IPS-20b (cell line): Measurements from ENCODE around the gene CEP131.

Experiments used
- H3K27ac ChIP-seq: one replicate; pipeline ENCODE4 v1.5.1; 2013; ENCODE audit warnings: low read length
- H3K27me3 ChIP-seq: 2 replicates; pipeline ENCODE4 v1.6.1; 2013; ENCODE audit warnings: mild to moderate bottlenecking, low read length, inconsistent platforms; ENCODE audit not compliant: insufficient read depth
- H3K36me3 ChIP-seq: 2 replicates; pipeline ENCODE4 v1.6.1; 2013; ENCODE audit warnings: low read depth, mild to moderate bottlenecking, inconsistent platforms, low read length, moderate library complexity; ENCODE audit not compliant: insufficient read depth
- H3K4me1 ChIP-seq: 2 replicates; pipeline ENCODE4 v1.6.1; 2013; ENCODE audit warnings: mild to moderate bottlenecking, control low read depth, inconsistent platforms, low read length, moderate library complexity; ENCODE audit not compliant: insufficient read depth
- H3K4me3 ChIP-seq: 2 replicates; pipeline ENCODE4 v1.5.1; 2013; ENCODE audit warnings: mild to moderate bottlenecking, low read length, inconsistent platforms
- H3K9ac ChIP-seq: 2 replicates; pipeline ENCODE4 v1.6.1; 2013; ENCODE audit warnings: low read depth, mild to moderate bottlenecking, inconsistent platforms, low read length, moderate library complexity
- H3K9me3 ChIP-seq: 2 replicates; pipeline ENCODE4 v1.6.1; 2013; ENCODE audit warnings: mild to moderate bottlenecking, low read depth, low read length, inconsistent platforms; ENCODE audit not compliant: insufficient read depth

The CEP131 gene

DNA sequence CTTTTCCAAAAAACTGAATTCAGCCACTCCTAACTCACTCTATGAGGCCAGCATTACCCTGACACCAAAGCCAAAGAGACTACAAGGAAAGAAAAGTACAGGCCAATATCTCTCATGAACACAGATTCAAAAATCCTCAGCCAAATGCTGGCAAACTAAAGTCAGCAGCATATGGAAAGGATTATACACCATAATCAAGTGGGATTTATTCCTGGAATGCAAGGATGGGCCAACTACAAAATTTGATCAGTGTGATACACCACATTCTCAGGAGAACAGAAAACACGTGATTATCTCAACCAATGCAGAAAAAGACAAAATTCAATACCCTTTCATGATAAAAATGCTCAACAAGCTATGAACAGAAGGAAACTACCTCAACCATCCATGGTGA is 49.0 kb downstream of the CEP131 start:
- H3K4me1 ChIP-seq, result no peaks in the 10 kb centered on the region
- no peaks in the 10 kb centered on the region for H3K9me3 ChIP-seq

DNA sequence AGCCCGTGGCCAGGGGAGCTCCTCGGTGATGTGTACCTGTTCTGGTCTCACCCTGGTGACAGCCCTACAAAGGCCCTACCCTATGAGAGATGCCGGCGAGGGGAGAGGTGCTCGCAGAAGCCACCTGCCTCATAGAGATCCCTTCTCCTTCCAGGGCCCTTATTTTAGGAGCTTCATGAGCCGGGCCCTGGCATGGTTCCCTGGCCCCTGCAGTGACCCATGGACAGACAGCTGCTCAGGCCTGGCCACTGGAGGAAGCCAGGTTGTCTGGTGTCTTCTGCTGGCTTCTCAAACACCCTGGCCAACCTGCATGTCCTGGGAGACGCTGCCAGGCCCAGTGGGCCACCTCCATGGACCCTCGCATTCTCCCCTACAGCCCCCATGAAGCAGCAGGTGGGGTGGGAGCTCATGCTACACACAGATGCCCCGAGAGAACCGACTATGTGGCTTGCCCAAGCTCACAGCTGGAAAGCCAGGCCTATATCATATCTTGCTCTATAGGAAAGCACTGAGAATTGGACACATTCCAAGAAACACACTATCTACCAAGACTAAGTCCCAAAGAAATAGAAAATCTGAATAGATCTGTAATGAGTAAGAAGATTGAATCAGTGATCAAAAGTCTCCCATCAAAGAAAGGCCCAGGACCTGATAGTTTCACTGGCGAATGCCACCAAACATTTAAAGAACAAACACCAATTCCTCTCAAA is 49.6 kb downstream of the CEP131 start:
- no peak overlapping the region for H3K4me3 ChIP-seq
- 0 out of 2 replicates have a peak, but pooled peaks cover under 1% of the 10 kb centered on the region for H3K27me3 ChIP-seq
- H3K9ac ChIP-seq, result no peak overlapping the region
- no peaks in the 10 kb centered on the region for H3K36me3 ChIP-seq
- no peaks in the 10 kb centered on the region for H3K4me1 ChIP-seq
- no peaks in the 10 kb centered on the region for H3K9me3 ChIP-seq
- no peak overlapping the region for H3K27ac ChIP-seq

More for the DNA sequence above, 49.0 kb downstream of the CEP131 start:
- no peaks in the 10 kb centered on the region for H3K27me3 ChIP-seq
- no peak overlapping the region for H3K9ac ChIP-seq
- no peaks in the 10 kb centered on the region for H3K36me3 ChIP-seq
- H3K4me3 ChIP-seq, result no peak overlapping the region
- H3K27ac ChIP-seq, result no peak overlapping the region

DNA sequence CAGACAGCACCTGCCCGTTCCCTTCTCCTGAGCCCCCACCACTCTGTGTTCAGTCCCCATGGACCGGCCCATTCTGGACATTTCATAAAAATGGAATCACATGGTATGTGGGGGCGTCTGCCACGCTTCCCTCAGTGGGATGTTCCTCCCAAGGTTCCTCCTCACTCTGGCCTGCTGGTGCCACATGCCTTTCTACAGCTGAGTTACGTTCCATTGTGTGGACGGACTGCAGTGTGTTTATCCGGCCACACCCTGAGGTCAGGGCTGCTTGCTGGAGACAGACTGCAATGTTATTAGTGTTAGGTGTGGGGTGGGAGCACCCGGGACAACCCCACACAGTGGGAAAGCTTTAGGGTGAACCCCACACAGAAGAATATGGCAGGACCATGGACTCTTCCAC is 50.8 kb downstream of the CEP131 start:
- no peak overlapping the region for H3K27ac ChIP-seq
- H3K9ac ChIP-seq, result no peak overlapping the region
- H3K4me3 ChIP-seq, result no peak overlapping the region
- H3K36me3 ChIP-seq, result no peaks in the 10 kb centered on the region
- H3K27me3 ChIP-seq, result peaks cover 14% of the 10 kb centered on the region
- no peaks in the 10 kb centered on the region for H3K4me1 ChIP-seq
- H3K9me3 ChIP-seq, result no peaks in the 10 kb centered on the region

DNA sequence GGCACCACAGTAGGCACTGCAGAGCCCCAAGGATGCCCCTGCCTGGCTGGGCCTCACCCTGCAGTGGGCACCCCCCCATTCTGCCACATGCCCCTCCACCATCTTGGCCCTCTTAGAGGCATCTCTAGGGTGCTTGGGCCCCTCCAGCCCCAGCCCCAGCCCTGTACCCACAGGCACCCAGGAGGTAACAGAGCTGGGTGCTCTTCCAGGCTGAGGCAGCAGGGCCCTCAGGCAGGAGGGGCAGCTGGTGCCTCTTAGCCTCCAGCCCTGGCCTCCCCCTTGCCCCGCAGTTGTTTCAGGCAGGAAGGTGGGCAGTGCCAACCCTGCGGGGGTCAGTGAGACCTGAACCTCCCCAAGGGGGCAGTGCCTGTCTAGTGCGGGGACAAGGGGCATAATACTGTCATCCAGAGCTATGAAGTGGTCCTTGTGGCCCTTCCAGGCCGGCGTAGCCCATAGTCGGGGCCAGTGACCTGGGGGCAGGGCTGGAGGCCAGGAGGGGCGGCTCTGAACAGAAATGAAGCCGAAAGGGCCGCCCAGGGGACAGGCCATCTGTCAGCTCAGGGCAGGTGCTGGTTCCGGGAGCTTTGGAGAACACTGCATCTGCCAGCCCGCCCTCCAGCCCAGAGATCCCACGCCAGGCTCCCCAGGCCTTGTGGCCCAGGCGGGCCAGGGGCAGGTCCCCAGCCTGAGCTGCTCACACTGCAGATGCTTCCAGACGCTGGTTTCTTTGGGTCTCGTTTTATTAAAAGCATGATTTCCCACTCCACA is 51.9 kb downstream of the CEP131 start:
- H3K9ac ChIP-seq, result no peak overlapping the region

DNA sequence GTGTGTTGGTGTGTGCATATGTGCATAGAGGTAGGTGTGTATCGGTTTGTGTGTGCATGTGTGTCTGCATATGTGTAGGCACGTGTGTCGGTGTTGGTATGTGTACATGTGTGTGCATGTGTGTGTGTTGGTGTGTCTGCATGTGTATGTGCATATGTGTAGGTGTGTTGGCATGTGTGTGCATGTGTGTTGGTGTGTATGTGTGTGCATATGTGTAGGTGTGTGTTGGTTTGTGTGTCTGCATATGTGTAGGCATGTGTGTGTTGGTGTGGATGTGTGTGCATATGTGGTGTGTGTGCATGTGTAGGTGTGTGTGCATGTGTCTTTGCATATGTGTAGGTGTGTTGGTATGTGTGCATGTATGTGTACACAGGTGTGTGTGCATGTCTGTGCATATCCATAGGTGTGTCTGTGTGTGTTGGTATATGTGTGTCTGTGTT is 52.9 kb downstream of the CEP131 start:
- peaks cover 19% of the 10 kb centered on the region for H3K27me3 ChIP-seq
- no peak overlapping the region for H3K4me3 ChIP-seq

More for the DNA sequence above, 51.9 kb downstream of the CEP131 start:
- no peaks in the 10 kb centered on the region for H3K4me1 ChIP-seq
- H3K27ac ChIP-seq, result no peak overlapping the region
- H3K9me3 ChIP-seq, result no peaks in the 10 kb centered on the region
- H3K36me3 ChIP-seq, result no peaks in the 10 kb centered on the region
- no peak overlapping the region for H3K4me3 ChIP-seq
- H3K27me3 ChIP-seq, result peaks cover 19% of the 10 kb centered on the region

DNA sequence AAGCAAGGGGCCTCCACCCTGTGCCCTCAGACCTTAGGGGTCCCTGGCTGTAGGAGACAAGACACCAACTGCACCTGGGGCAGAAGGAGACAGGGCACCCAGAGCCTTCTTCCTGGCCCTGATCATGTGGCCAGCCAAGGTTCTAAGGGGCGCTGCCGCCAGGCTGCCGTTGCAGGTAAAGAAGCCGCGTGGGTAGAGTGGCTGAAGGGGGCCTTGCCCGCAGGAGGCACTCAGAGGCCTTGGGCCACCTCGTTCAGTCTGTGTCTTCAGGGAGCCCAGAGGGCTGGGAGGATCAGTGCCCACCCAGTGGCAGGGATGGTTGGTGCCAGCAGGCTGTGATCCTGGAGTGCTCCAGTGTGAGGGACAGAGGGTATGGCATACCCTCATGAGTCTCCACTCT is 55.1 kb downstream of the CEP131 start:
- Histone ChIP-seq H3K27ac (no peak overlapping the region), H3K4me3 (no peak overlapping the region), H3K36me3 (no peaks in the 10 kb centered on the region), H3K9ac (no peak overlapping the region), H3K4me1 (no peaks in the 10 kb centered on the region), H3K9me3 (no peaks in the 10 kb centered on the region), H3K27me3 (peaks cover 19% of the 10 kb centered on the region)

More for the DNA sequence above, 52.9 kb downstream of the CEP131 start:
- Histone ChIP-seq H3K36me3 (no peaks in the 10 kb centered on the region), H3K27ac (no peak overlapping the region), H3K4me1 (no peaks in the 10 kb centered on the region), H3K9me3 (no peaks in the 10 kb centered on the region), H3K9ac (no peak overlapping the region)

DNA sequence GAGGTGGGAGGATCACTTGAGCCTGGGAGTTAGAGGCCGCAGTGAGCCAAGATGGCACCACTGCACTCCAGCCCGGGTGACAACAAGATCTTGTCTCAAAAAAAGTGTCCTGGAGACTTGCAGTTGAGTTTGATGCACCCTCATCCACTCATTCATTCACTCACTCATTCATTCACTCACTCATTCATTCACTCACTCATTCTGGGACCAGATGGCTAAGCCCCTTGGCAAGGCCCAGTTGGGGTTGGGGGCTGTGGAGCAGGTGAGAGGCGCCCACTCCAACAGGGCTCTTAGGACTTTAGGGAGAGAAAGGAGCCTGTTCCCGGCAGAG is 55.6 kb downstream of the CEP131 start:
- H3K36me3 ChIP-seq, result no peaks in the 10 kb centered on the region
- H3K9me3 ChIP-seq, result no peaks in the 10 kb centered on the region
- no peak overlapping the region for H3K27ac ChIP-seq
- peaks cover 19% of the 10 kb centered on the region for H3K27me3 ChIP-seq
- H3K9ac ChIP-seq, result no peak overlapping the region
- H3K4me3 ChIP-seq, result no peak overlapping the region
- H3K4me1 ChIP-seq, result no peaks in the 10 kb centered on the region

DNA sequence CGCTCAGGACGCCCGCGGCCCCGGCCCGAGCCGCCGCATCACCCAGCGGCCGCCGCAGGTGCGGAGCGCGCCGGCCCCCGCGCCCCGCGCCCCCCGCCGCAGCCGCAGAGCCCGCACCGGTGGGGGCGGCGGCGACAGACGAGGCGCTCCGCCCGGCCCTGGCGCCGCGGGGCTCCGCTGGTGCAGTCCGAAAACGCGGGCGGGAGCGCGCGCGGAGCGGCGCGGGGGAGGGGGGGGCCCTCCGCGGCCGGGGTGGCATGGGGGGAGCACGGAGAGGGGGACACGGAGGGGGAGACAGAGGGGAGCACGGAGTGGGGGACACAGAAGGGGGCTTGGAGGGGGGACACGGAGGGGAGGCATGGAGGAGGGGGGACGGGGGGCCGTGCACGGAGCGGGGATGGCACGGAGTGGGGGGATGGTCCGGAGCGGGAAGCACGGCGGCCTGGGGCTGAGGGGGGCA is 56.7 kb downstream of the CEP131 start, which contains the start of gene AATK:
AATK (minus strand) TSS at position 189 of the 460 bp plus-strand sequence. CDS start 229 bp downstream, outside the sequence.
- Histone ChIP-seq H3K9ac (no peak within 1 kb of the TSS), H3K27ac (no peak within 1 kb of the TSS), H3K36me3 (no peaks in the 10 kb centered on the region), H3K4me1 (no peaks in the 10 kb centered on the region), H3K27me3 (peaks cover 19% of the 10 kb centered on the region), H3K4me3 (peak within 1 kb of the TSS; percentile 52; the same call in 1 of the 2 replicates), H3K9me3 (no peaks in the 10 kb centered on the region)

DNA sequence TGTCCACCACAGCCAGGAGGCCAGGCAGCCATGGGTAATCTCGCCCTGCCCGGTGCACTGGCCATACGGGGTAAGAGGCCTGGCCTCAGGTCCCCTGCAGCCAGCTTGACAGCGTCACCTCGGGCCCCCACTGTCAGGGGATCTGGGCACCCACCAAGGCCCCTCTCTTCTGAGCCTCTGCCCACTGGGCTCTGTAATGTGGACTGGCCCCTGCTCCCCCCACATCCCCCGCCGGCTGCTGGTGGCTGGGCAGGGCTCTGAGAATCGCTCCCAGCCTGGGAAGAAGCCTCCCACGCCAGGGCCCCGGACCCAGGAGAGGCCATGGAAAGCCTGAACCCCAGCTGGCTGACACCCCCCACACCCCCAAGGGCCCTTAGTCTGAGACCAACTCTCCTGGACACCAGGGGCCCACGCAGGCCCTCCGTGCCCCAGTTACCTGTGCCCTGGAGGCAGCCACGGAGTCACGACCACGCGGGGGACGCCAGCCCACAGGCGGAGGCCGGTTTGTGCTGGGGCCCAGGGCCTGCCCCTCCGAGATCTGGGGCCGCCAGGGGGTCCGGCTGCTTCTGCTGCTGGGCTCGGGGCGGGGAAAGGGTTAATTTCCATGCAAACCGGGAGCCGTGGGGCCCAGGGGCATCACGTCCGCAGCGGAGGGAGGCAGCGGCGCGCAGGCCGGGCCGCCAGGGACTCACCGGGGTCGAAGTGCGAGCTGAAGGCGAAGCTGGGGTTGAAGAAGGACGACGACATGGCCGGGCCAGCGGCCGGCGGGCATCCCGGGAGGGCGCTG is 57.3 kb downstream of the CEP131 start, which contains the start of gene PVALEF:
PVALEF (plus strand) TSS at position 262 of the 787 bp plus-strand sequence. CDS start 15,720 bp downstream, outside the sequence.
- Histone ChIP-seq H3K36me3 (no peaks in the 10 kb centered on the region), H3K27me3 (peaks cover 19% of the 10 kb centered on the region), H3K27ac (no peak within 1 kb of the TSS), H3K9me3 (no peaks in the 10 kb centered on the region), H3K9ac (no peak within 1 kb of the TSS), H3K4me3 (peak within 1 kb of the TSS; percentile 52; the same call in 1 of the 2 replicates), H3K4me1 (no peaks in the 10 kb centered on the region)

DNA sequence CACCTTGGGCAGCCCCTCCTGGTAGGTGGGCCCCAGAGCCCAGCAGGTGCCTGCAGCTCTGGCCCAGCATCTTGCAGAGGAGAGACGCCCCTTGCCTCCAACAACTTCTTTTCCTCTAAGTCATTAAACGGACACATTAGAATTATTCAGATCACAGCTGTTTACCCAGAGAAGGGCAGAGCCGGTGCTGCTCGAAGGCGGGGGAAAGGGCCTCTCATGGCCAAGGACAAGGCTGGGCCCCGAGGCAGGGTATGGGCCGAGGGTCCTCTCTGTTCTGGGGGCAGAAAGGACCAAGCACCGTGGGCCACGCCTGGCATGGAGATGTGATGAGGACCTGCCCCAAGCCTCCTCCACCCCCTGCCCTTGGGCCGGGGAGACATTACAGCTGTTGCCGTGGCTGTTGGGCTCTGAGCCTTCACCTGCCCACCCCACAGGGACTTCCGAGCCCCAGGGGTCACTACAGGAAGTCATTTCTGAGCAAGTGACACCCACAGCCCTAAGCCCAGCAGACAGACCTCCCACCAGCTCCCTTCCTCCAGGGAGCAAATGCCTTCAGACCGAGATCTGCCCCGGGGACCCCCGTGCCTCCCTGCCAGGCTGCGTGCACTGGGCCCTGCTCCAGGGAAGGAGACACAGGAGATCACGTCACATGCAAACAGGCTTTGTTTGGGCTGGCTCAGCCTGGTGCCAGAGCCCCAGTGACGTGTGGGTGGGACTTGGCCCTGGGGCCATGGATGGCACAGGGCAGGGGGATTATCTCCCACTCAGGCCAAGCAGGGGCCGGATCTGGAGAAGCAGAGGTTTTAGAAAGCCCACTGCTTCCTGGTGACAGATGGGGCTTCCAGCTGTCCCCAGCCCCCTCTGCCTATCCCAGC is 58.2 kb downstream of the CEP131 start:
- Histone ChIP-seq H3K27me3 (peaks cover 19% of the 10 kb centered on the region), H3K9ac (no peak overlapping the region), H3K4me1 (no peaks in the 10 kb centered on the region)

More for the DNA sequence above, 58.2 kb downstream of the CEP131 start:
- Histone ChIP-seq H3K4me3 (no peak overlapping the region), H3K36me3 (no peaks in the 10 kb centered on the region), H3K27ac (no peak overlapping the region), H3K9me3 (no peaks in the 10 kb centered on the region)
